8988T (cell line): ENCODE results near the gene CETP.
"Not testable (repeated sequence)": the region's sequence is repeated elsewhere in the genome, so short reads cannot be mapped to it uniquely, and the experiment has no call there.

Experiments used
- DNase-seq: peaks from one replicate; pipeline ENCODE4 v3.0.0; 2011

The CETP gene

DNA sequence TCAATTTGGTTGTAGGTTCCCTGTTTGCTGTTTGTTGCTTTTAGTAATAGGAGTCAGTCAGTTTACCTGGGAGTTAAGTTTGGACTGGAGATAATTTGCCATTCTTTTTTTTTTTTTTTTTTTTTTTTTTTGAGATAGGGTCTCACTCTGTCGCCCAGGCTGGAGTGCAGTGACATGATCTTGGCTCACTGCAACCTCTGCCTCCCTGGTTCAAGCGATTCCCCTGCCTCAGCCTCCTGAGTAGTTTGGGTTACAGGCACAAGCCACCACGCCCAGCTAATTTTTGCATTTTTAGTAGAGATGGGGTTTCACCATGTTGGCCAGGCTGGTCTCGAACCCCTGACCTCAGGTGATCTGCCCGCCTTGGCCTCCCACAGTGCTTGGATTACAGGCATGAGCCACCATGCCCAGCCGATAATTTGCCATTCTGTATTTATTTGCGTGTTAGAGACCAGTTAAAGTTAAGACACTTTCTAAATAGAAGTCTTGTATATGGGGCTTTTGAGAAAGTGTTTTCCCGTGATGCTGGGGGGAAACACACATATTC, 27.1 kb upstream of the CETP start:
- not testable (repeated sequence) for DNase-seq

DNA sequence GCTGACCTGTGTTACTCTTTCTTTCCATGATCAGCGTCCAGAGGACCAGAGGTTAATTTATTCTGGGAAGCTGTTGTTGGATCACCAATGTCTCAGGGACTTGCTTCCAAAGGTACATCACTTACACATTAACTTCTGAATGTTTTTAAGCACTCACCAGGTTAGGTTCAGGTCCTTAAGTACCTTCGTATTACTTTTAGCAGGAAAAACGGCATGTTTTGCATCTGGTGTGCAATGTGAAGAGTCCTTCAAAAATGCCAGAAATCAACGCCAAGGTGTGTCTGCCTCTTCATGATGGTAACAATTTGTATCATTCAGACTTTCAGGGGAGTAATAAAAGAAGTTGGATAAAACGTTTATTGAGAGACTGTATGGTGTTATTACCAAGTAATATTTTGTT, 26.5 kb upstream of the CETP start:
- no peak for DNase-seq

DNA sequence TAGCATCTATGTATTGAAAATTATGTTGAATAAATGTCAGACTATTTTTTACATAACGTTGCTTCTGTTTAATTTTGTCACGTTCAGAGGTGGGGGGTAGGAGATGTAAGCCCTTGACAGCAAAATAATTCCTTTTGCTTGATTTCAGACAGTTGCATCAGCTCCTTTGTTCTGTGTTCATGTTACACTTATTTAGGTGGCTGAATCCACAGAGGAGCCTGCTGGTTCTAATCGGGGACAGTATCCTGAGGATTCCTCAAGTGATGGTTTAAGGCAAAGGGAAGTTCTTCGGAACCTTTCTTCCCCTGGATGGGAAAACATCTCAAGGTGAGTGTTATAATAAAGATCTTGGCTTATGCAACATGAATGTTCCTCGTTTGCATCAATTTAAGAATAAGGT, 25.3 kb upstream of the CETP start:
- no peak for DNase-seq

DNA sequence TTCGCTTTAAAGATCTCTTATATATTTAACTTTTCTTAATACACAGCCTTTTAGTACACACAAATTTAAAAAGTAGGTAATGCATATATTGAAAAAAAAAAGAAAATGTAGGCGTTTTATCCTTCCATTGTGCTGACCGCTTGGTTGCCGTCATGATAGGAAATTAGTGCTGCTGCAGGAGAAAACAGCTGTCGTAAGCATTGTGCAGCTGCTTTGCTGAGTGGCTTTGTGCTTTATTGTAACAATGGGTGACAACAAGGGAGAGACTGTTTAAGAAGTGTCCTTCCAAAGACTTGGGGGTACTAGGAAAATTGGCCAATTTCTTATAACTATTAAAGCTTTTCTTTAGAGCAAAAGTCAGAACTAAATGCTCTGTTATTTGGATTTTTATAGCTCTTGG, 24.8 kb upstream of the CETP start:
- DNase-seq = no peak

DNA sequence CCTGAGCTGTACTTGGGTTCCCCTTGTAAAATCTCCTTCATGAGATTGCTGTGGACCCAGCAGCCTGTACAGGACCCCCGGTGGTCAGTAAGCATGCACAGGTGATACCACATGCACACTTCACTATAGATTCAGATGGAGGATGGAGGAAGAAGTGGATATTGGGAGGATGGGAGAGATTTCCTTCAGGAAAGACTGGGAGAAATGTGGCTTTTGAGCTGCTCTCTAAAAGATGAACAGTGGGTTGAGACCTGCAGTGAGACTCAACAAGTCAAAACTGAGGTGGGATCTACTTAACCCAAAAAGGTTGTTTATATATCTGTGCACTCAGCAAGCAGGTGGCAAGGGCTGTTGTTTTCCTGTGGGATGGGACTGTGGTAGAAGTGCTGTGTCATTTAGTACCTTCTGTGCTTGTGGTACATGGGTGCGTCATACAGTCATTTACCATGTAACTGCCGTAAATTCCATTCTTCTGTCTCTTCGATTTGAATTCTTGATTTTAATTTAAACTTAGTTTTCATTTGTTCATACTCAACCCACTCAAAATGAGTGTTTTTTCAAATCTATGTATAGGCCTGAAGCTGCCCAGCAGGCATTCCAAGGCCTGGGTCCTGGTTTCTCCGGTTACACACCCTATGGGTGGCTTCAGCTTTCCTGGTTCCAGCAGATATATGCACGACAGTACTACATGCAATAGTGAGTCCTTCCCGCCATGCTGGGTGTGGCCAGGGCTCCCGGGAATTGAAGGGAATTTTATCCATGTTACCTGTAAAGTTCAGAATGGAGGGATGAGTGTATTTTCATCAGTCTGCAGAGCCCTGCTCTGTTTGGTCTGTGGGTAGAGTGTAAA, 22.9 kb upstream of the CETP start:
- DNase-seq = no peak

DNA sequence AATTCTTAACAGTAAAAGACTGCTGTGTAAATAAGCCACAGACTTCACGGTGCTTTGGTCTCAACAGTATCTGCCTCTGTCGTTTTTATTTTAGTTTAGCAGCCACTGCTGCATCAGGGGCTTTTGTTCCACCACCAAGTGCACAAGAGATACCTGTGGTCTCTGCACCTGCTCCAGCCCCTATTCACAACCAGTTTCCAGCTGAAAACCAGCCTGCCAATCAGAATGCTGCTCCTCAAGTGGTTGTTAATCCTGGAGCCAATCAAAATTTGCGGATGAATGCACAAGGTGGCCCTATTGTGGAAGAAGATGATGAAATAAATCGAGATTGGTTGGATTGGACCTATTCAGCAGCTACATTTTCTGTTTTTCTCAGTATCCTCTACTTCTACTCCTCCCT, 21.9 kb upstream of the CETP start:
- no peak for DNase-seq

DNA sequence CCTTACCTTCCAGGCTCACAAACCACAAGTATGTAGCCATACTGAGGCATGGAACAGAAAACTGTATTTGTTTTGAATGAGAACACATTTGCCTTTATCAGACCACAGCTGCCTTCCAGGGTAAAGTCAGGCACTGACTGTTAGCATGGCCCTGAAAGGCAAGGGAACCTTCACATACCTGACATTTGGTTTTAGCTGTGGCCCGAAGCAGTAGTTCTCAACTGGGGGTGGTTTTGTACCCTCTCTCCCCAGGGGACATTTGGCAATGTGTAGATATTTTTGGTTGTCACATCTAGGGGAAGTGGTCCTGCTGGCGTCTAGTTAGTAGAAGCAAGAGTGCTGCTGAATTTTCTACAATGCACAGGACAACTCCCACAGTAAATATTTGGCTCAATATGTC, 20.7 kb upstream of the CETP start:
- no peak for DNase-seq

DNA sequence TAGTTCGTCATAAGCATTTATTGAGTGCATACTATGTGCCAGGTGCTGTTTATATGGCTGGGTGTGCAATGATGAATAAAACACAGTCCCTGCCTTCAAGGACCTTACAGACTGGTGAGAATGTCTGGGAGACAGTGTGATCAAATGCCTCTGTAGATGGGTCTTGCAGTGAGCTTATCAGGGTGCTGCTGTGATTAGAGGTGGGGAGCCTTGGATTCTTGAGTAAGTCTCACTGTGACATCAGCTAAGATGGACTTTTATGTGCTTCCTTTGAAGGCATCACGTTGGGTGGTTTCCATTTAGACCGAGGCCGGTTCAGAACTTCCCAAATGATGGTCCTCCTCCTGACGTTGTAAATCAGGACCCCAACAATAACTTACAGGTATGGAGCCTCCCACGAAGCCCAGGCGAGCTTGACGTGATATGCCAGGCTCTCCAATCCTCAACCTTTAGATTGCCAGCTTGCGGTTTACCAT, 19.9 kb upstream of the CETP start:
- no peak for DNase-seq

DNA sequence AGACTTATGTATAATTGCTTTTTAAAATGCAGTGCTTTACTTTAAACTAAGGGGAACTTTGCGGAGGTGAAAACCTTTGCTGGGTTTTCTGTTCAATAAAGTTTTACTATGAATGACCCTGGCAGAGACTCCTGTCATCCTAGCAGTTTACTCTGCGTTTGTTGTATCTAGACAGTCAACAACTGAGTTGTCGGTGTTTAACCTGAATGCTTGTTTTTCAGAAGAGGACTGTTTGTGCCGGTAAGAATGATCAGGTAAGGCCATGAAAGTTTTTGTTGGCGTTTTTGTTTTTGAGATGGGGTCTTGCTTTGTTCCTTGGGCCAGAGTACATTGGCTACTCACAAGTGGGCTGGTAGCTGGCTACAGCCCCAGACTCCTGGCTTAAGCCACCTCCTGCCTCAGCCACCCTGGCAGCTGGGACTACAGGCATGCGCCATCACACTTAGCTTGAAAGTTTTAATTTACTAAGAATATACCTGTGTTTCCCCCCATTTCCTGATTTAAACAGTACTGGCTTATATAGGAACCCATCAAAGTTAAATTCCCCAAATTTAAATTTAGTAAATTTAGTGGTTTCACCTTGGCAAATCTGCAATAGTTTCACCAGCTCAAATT, 17.9 kb upstream of the CETP start:
- DNase-seq = no peak

DNA sequence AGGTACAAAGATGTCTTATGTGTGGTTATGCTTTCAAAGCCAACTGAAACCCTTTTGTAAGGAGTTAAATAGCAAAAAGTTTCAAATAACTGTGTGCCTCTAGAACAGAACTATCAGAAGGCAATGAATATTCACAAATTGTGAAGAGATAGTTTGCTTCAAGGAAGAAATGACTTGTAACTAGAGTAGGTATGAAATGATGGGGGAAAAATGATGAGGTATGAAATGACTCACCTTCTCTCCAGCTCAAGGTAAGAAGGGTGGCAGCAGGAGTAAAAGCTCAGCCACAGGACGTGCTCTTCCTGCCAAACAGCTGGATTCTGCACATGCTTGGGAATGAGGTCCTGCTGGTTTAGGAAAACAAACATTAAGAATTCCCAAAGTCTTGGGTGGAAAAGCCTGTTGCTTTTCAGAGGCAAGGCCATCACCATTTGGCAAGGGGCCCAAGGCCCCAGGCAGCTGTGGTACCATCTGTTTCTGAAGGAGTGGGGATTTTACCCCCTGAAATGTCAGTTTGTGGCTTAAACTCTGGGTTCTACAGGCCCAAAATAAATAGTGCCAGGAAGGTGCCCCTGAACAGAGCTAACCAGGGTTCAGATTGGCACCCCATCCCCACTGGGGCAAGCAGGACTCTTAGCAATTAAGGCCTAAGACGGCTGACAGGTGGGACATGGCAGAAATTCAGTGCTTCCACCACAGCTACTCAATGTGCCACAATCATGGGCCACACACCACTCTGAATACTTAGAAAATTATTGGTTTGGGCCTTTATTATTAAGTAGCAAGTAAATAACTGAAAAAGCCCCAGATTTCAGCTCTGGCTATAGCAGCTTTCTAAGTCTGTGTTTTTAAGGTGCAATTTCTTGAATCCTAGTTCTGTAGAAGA, 16.6 kb upstream of the CETP start:
- DNase-seq = no peak

DNA sequence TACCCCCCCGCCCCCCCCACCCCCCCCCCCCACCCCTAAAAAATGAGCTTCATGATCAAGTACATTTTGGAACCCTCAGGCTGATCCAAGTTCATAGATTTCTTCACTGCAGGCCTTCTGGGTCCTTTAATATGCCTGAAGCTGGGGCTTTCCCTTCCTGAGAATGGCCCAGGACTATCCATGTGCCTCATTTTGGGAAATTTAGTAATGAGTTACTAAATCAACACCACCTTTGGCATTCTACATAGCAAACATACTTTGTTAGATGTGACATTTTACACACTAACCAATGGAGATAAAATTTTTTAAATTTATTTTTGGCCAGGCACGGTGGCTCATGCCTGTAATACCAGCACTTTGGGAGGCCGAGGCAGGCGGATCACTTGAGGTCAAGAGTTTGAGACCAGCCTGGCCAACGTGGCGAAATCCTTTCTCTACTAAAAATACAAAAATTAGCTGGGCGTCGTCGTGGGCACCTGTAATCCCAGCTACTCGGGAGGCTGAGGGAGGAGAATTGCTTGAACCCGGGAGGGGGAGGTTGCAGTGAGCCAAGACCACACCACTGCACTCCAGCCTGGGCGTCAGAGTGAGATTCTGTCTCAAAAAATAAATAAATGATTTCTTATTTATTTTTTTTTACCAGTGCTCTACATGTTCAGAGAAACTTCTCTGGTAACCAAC, 15.8 kb upstream of the CETP start:
- no peak for DNase-seq

DNA sequence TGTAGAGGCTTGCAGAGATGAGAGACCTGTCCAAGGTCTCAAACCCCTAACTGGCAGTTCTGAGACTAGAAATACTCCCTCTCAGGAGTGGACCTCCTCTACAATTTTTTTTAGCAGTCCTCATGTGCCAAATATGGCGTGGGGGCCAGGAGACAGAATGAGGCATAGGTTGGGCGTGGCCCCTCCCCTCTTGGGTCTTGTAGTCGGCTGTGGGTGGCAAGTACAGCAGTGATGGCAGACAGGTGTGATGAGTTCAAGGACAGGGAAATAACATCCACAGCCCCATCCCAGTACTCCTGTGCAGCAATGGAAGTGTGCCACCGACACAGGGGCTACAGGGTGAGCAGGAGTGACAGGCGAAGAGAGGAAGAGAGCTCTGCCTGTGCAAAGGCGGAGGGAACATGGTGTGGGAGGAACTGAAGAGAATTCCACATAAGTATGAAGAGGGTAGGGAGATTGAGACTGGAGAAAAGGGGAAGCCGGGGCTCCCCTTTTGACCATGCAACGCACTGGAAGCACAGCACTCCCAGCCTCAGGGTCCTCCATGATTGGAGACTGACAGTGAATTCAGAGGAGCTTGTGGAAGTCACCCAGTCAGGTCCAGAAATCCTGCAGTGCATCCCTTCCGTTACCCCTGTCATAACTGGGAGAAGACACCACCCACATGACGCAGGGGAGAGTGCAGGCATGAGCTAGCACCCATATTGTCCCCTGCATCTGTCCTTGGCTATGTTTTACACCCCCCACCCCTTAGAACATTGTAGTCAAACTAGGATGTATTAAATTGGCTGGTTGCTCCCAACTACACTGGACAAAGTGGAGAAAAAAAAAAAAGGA, 14.8 kb upstream of the CETP start:
- DNase-seq = no peak

DNA sequence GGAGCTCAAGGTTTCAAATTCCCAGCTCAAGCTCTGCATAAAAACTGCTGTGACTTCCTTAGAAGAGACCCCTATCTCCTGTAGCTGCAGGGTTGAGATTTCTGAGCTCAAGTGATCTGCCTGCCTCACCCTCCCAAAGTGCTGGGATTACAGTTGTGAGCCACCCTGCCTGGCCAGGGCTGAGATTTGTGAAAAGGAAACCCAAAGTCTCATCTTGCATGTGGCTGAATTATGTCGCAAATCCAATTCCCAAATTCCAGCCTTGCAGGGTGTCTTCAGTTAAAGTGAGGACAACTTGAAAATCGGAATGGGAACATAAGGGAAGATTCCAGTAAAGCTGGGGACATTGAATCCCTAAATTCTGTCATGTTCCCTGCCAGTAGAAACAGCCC, 14.2 kb upstream of the CETP start:
- no peak for DNase-seq

DNA sequence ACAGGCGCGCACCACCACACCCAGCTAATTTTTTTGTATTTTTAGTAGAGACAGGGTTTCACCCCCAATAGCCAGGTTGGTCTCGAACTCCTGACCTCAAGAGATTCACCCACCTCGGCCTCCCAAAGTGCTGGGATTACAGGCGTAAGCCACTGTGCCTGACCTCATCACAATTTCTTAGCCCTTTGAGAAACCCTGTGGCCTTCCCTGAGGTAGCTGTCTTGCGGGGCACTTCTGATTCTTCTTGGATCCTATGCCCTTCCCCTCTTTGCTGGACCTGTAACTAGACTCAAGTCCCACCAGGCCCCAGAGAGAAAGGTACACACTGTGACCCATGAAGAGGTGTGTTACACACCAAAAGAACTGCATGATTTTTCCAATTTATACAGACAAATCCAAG, 13.5 kb upstream of the CETP start:
- DNase-seq = no peak

DNA sequence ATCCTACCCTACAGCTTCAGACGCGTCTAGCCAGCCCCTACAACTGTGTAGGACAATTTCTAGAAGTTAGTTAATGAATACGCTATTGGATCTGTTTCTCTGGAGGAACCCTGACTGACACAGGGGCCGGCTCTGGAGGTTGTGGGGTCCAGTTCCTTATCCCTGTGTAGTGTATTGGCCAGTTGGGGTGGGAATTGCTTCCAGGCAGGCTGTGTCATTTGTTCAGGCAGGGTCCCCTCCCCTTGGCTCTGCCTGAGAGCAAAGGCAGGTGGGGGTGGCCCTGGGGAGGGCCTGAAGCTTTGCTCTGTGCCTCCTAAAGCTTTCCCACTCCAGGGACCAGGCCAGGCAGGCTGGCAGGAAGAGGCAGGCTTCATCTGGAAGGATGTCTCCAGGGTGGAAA, 11.7 kb upstream of the CETP start:
- no peak for DNase-seq

DNA sequence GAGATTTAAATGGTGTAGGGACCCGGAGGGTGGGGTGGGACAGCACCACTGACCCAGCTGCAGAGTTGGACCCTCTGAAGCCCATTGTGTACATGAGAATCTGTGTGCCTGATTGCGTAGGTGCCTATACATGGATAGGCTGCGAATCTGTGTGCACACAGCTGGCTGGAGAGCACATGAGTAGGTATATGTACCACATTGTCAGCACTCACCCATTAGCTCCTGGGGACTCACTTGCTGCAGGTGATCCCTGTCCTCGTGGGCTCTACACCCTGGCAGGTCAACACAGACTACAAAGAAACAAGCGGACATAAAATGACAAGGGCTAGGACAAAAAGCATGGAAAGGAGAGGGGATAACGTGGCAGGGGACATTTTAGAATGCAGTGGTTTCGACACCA, 11.3 kb upstream of the CETP start:
- DNase-seq = no peak

DNA sequence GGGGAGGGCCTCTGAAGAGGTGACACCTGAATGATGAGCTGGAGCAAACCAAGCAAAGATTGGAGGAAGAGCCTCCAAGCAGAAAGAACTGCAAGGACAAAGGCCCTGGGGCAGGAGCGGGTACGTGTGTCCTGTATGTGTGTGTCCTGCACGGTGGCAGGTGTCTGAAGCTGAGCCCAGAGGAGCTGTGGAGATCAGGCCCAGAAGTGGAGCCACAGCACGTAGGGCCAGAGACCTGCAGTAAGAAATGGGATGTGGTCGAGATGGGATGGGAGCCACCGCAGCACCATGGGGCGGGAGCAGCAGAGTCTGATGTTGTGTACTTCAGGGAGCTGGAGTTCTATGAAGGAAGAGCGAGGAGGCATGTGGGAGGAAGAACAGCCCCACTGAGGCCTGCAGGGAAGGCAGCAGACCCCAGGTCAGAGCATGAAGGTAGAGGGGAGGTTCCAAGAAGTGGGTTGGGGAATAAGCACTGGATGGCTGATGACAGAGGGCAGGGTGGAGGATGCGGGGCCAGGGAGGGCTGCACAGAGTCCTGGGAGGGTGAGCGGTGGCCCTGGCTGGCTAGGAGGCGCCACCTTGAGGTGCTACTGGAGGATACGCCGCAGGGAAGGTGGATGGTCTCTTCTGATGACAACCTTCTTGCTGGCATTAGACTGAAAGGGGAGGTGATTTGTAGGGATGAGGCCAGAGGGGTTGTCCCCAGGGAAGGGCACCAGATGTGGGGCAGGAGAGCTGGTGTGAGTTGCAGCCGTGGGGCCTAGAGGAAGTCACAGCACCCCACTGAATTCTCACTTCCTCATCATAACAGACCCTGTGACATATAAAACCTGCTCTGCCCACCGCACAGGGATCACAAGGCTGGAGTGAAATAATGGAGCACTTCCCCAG, 10.6 kb upstream of the CETP start:
- DNase-seq = peak; percentile 86

DNA sequence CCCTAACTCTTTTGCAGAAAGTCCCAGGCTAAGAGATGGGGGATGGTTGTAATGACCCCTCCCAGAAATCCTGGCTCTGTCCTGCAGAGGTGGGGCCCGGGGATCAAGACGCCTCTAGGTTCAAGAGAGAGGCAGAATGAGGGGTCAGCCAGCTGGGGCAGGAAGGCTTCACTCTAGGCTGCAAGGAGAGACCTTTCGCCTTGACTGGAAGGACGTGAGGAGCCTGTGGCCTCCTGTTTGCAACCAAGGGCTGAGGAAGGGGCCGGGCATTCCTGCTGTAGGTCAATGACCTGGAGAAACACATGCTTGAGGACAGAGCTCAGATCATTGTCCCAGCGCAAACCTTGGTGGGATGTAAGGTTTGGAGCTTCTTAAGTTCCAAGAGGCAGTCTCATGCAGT, 8.7 kb upstream of the CETP start:
- DNase-seq = no peak

DNA sequence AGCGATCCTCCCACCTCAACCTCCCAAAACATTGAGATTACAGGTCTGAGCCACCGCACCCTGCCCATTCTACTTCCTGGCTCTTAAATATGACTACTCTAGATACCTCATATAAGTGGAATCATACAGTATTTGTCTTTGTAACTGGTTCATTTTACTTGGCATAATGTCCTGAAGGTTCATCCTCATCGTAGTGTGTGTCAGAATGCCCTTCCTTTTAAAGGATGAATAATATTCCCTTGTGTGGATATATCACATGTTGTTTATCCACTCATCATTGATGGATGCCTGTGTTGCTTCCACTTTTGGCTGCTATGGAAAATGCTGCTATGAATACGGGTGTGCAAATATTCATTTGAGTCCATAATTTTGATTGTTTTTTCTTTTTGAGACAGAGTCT, 5.7 kb upstream of the CETP start:
- DNase-seq = no peak

DNA sequence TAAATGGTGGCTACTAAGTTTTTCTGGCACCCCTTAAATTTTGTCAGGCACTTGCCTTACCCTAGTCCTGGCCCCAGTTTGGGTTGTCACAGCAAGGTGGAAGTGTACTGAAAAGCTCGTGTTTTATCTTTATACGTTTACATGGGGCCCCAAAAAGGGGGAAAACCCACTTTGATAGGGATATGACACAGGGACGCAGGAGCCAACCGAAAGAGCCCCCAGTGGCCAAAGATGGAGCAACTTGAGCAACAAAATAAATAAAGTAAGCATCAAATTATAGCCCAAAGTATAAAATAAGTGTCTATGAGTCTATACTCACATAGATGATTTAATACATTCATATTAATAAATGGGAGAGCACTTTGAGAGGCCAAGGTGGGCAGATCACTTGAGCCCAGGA, 5.0 kb upstream of the CETP start:
- no peak for DNase-seq
